Thyroid gland (tissue), 4 donors: Measurements from ENCODE around the gene CNOT10.

Source experiments
- POLR2A ChIP-seq, 2 donors: fragments of 450-650 bp; IDR thresholded peaks; one replicate each; pipeline ENCODE4 v1.6.1; 2017; ENCODE audit warnings: antibody characterized with exemption in 2 of 2, mild to moderate bottlenecking in 2 of 2, moderate library complexity in 1 of 2
- TF ChIP-seq, protein P1 (sequence below), 6 experiments: fragments of 200-600 bp in 3 of 6; fragments of 450-650 bp in 3 of 6; sonication (generic) in 3 of 6; IDR thresholded peaks; one replicate each; pipeline ENCODE4 v1.5.1; 2016 to 2019; ENCODE audit warnings: antibody characterized with exemption in 6 of 6, mild to moderate bottlenecking in 2 of 6, inconsistent platforms in 1 of 6, moderate library complexity in 1 of 6

DNA sequence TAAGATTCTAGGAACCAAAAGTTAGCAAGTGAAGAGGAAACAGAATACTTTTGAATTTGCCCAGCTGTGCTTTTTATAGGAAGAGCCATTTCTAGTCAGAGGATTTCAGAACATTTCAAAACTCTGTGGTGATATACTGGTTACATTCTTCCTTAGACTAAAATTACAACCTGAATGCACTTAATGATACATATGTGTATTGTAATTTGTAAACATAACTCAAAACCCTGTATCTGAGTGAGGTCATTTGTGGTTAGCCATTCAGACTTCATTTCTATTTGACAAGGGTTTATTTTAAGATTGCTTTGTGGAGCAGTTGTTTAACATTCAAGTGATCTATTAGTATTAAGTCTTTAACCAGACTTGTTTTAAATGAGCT is 73.4 kb downstream of the CNOT10 start:
- TF ChIP-seq POLR2A (IDR thresholded peaks at IDR 0.05), result no peak
- TF ChIP-seq, protein P1, sequence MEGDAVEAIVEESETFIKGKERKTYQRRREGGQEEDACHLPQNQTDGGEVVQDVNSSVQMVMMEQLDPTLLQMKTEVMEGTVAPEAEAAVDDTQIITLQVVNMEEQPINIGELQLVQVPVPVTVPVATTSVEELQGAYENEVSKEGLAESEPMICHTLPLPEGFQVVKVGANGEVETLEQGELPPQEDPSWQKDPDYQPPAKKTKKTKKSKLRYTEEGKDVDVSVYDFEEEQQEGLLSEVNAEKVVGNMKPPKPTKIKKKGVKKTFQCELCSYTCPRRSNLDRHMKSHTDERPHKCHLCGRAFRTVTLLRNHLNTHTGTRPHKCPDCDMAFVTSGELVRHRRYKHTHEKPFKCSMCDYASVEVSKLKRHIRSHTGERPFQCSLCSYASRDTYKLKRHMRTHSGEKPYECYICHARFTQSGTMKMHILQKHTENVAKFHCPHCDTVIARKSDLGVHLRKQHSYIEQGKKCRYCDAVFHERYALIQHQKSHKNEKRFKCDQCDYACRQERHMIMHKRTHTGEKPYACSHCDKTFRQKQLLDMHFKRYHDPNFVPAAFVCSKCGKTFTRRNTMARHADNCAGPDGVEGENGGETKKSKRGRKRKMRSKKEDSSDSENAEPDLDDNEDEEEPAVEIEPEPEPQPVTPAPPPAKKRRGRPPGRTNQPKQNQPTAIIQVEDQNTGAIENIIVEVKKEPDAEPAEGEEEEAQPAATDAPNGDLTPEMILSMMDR (IDR thresholded peaks at IDR 0.05), result no peak
